A673 (cell line): ENCODE data around the gene CSTPP1. TPM values are rescaled to one million over a fixed set of nuclear protein-coding genes. Genes with fewer than 3 reads are reported as not detected.
A peak's percentile ranks its signal among the peaks of the same experiment; 100 is the strongest.
"Not testable (repeated sequence)": the region's sequence is repeated elsewhere in the genome, so short reads cannot be mapped to it uniquely, and the experiment has no call there.

Source experiments
- BruUV-seq: library from RNA; stranded (reverse); fragments of 400-500 nt; replicated peaks from 2 replicates; lab custom pipeline; 2021; lab: Mats Ljungman, UMichigan
- CTCF ChIA-PET: fragments of 300-600 bp; sonication (Branson Sonifier 250); formaldehyde crosslinking; loops from one replicate; lab custom pipeline; 2022; ENCODE audit warnings: antibody characterized with exemption; lab: Charles Lee
- POLR2A ChIA-PET: fragments of 300-600 bp; sonication (Branson Sonifier 250); formaldehyde crosslinking; loops from one replicate; lab custom pipeline; 2022; ENCODE audit warnings: antibody characterized with exemption; ENCODE audit not compliant: low non-redundant PET; lab: Charles Lee
- DNase-seq: peaks from one replicate; pipeline ENCODE4 v3.0.0-alpha.2; 2015; ENCODE audit warnings: low spot score
- H3K27ac ChIP-seq: fragments of 200-600 bp; sonication (generic); 2 replicates; pipeline ENCODE4 v1.5.1; 2016; ENCODE audit warnings: mixed run types, low read depth, mild to moderate bottlenecking, mixed read lengths, antibody characterized with exemption, low read length; ENCODE audit not compliant: poor library complexity, severe bottlenecking
- H3K27me3 ChIP-seq: fragments of 200-600 bp; sonication (generic); replicated peaks from 2 replicates; pipeline ENCODE4 v1.6.1; 2017; ENCODE audit warnings: mixed run types, low read depth, mild to moderate bottlenecking, mixed read lengths, antibody characterized with exemption, low read length; ENCODE audit not compliant: insufficient read depth, poor library complexity
- H3K36me3 ChIP-seq: fragments of 200-600 bp; sonication (generic); 2 replicates; pipeline ENCODE4 v1.6.1; 2016; ENCODE audit warnings: mixed run types, mild to moderate bottlenecking, mixed read lengths, antibody characterized with exemption, low read length; ENCODE audit not compliant: insufficient read depth, poor library complexity, severe bottlenecking
- H3K4me1 ChIP-seq: fragments of 200-600 bp; sonication (generic); 2 replicates; pipeline ENCODE4 v1.6.1; 2017; ENCODE audit warnings: mixed run types, mild to moderate bottlenecking, mixed read lengths, antibody characterized with exemption, low read length; ENCODE audit not compliant: insufficient read depth, poor library complexity, severe bottlenecking
- H3K4me3 ChIP-seq: fragments of 200-600 bp; sonication (generic); 2 replicates; pipeline ENCODE4 v1.5.1; 2016; ENCODE audit warnings: low read depth, mixed run types, mild to moderate bottlenecking, mixed read lengths, low read length; ENCODE audit not compliant: poor library complexity, severe bottlenecking
- H3K9me3 ChIP-seq: fragments of 200-600 bp; sonication (generic); 2 replicates; pipeline ENCODE4 v1.6.1; 2016; ENCODE audit warnings: mixed run types, low read depth, mild to moderate bottlenecking, mixed read lengths, antibody characterized with exemption, low read length; ENCODE audit not compliant: poor library complexity, severe bottlenecking
- CTCF ChIP-seq: fragments of 300-800, 200-600 bp; sonication (generic); conservative IDR thresholded peaks from 2 replicates; pipeline ENCODE4 v1.5.1; 2017; ENCODE audit warnings: low read depth, mild to moderate bottlenecking, antibody characterized with exemption, low read length, moderate library complexity, mixed read lengths
- EZH2 ChIP-seq: fragments of 200-600 bp; sonication (generic); IDR thresholded peaks from 2 replicates; pipeline ENCODE4 v1.6.1; 2017; ENCODE audit warnings: borderline replicate concordance, low read depth, mild to moderate bottlenecking, mixed read lengths, antibody characterized with exemption, low read length; ENCODE audit not compliant: poor library complexity, severe bottlenecking
- intact Hi-C: fragments of 100-400 bp; cut with micrococcal nuclease; formaldehyde crosslinking; loops from one replicate; pipeline ENCODE4 v1.10.0; 2022; ENCODE audit not compliant: unreplicated experiment
- total RNA-seq: library from RNA; stranded (reverse); gene quantifications from 2 replicates; pipeline ENCODE4 v1.2.3, GENCODE V29; 2021

Gene CSTPP1
- total RNA-seq, 1 experiment from 2014 or later = 79.3 TPM

GRCh38 chr11:47189100-47189834, 252.7 kb downstream of the CSTPP1 start:
- TF ChIP-seq EZH2 (no peak), CTCF (no peak)
- CTCF ChIA-PET = interaction anchor here (0.5 to 1.2 kb wide), 2 partner anchors 10 to 296 kb away, joined by 3 to 4 read pairs; no protein-coding TSS in a partner anchor
- intact Hi-C loops = no loop called here
- Histone ChIP-seq H3K4me1 (peaks cover 24% of the 10 kb centered on the region), H3K9me3 (no peaks in the 10 kb centered on the region), H3K27ac (no peak overlapping the region), H3K27me3 (no peaks in the 10 kb centered on the region), H3K36me3 (no peaks in the 10 kb centered on the region), H3K4me3 (no peak overlapping the region)
- POLR2A ChIA-PET = interaction anchor here (0.6 kb wide), 3 partner anchors 21 to 272 kb away, joined by 3 to 12 read pairs (median 3); no protein-coding TSS in a partner anchor
- BruUV-seq = no TSS peak
- DNase-seq = peak; percentile 45

GRCh38 chr11:47191137-47191536, 254.6 kb downstream of the CSTPP1 start:
- intact Hi-C loops, H3K27me3 ChIP-seq, CTCF ChIA-PET, H3K36me3 ChIP-seq, H3K9me3 ChIP-seq, BruUV-seq, H3K4me3 ChIP-seq, H3K27ac ChIP-seq, POLR2A ChIA-PET: not testable (repeated sequence)
- H3K4me1 ChIP-seq = peaks cover 17% of the 10 kb centered on the region
- peak; percentile 52 for DNase-seq

- DNase-seq = no peak
- Histone ChIP-seq H3K9me3 (no peaks in the 10 kb centered on the region), H3K27me3 (no peaks in the 10 kb centered on the region), H3K27ac (no peak overlapping the region), H3K4me3 (no peak overlapping the region), H3K36me3 (no peaks in the 10 kb centered on the region), H3K4me1 (peaks cover 9% of the 10 kb centered on the region)
- ChIA-PET CTCF (interaction anchor here (0.6 kb wide), 1 partner anchor 262 kb away, joined by 4 read pairs; no protein-coding TSS in a partner anchor), POLR2A (no interaction called here)
- no TSS peak for BruUV-seq
- TF ChIP-seq CTCF = no peak
- no peak for TF ChIP-seq EZH2
- intact Hi-C loops = no loop called here
Observed at GRCh38 chr11:47192111-47192510, 255.6 kb downstream of the CSTPP1 start.

- intact Hi-C loops, H3K4me3 ChIP-seq, H3K36me3 ChIP-seq, H3K9me3 ChIP-seq, DNase-seq, H3K27ac ChIP-seq, H3K4me1 ChIP-seq, H3K27me3 ChIP-seq, POLR2A ChIA-PET, BruUV-seq, CTCF ChIA-PET: not testable (repeated sequence)
Observed at GRCh38 chr11:47198161-47198560, 261.6 kb downstream of the CSTPP1 start.
